Skeletal muscle satellite cell (primary cell): ENCODE data around the gene SORCS2.
A peak's percentile ranks its signal among the peaks of the same experiment; 100 is the strongest.

ENCODE experiments used
- H3K27me3 ChIP-seq: 2 replicates; pipeline ENCODE4 v1.7.0; 2013; ENCODE audit warnings: low read length; ENCODE audit not compliant: control insufficient read depth, insufficient read depth
- H3K36me3 ChIP-seq: 2 replicates; pipeline ENCODE4 v1.7.0; 2013; ENCODE audit warnings: mild to moderate bottlenecking, control low read depth, low read length; ENCODE audit not compliant: insufficient read depth
- H3K4me1 ChIP-seq: 2 replicates; pipeline ENCODE4 v1.7.0; 2013; ENCODE audit warnings: low read length; ENCODE audit not compliant: control insufficient read depth, insufficient read depth
- H3K4me2 ChIP-seq: 2 replicates; pipeline ENCODE4 v1.7.0; 2013; ENCODE audit warnings: mild to moderate bottlenecking, low read length
- H3K4me3 ChIP-seq: 2 replicates; pipeline ENCODE4 v1.7.0; 2013; ENCODE audit warnings: low read length
- H3K9ac ChIP-seq: 2 replicates; pipeline ENCODE4 v1.7.0; 2013; ENCODE audit warnings: mild to moderate bottlenecking, low read depth, low read length, moderate library complexity
- H3K9me3 ChIP-seq: replicated peaks from 2 replicates; pipeline ENCODE4 v1.7.0; 2013; ENCODE audit warnings: mild to moderate bottlenecking, control low read depth, low read length

The SORCS2 gene

DNA sequence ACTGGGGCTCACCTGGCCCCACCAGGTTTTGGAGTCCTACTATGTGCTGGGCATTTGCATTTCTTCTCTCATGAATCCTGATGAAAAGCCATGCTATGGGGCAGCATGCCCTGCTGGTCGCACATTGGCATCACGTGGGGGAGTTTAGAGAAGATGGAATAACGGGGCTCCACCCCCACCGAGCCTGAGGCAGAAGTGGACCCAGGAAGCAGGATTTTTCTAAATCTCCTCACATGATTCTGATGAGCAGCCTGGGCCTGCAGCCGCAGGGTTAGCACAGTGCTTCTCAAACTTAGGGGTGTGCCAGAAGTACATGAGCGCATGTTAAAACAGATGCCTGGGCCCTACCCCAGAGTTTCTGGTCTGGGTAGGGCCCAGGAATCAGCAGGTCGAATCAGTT lies 4.6 kb upstream of the SORCS2 start:
- Histone ChIP-seq H3K4me3 (no peak overlapping the region), H3K36me3 (no peaks in the 10 kb centered on the region), H3K9ac (no peak overlapping the region), H3K4me1 (no peaks in the 10 kb centered on the region), H3K9me3 (no peaks in the 10 kb centered on the region), H3K4me2 (no peak overlapping the region), H3K27me3 (peaks cover 50% of the 10 kb centered on the region)

DNA sequence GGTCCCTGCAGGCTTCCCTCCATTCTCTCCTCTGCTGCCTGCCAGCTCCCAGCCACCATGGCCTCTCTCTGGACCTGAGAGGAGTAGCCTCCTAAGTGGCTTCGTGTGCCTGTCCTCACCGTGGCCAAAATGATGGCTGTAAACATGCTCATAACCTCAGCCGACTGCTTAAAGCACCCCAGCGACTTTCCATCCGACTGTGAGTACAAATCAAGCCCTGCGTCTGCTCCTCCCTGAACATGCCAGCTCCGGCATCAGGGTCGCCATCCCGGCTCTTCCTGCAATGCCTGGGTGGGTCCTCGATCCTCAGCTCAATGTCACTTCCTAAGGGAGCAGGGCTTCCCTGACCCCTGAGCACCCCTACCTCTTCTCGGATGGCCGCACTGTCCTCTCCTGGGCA lies 3.3 kb upstream of the SORCS2 start:
- Histone ChIP-seq H3K9me3 (no peaks in the 10 kb centered on the region), H3K36me3 (no peaks in the 10 kb centered on the region), H3K27me3 (peaks cover 59% of the 10 kb centered on the region), H3K4me3 (no peak overlapping the region), H3K4me1 (peaks cover 7% of the 10 kb centered on the region), H3K9ac (no peak overlapping the region), H3K4me2 (no peak overlapping the region)

DNA sequence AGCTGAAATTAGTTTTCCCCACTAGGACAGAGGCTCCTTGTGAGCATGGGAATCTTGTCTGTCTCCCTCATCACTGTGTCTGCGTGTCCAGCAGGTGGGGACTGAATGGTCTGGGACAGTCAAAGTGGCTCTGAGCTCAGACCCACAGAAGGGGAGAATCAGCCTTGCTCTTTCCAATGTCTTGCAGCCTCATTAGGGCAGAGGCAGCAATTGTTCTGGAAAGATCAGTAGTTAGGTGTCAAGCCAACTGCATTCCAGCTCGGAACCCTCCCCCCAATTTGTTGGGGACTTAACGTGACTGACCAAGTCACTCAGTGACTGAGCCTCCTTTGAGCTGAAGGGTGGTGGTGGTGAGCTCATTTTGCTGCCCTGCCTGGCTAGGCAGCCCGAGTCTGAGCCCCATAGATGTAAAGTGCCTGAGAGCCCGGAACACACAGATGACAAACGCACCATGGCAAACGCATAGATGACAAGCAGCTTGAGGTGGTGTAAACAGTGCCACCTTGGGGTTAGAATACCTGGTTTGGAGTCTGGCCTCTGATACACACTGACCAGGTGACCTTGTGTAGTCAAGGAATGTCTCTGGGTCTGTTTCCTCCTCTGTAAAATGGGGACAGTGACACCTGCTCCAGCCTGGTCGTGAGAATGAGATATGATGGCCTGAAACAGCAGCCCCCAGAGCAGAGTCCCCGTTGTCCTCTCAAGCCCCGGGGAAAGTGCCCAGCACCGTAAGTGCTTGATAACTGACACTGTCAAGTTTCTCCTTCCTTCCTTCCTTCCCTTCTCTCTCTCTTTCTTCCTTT lies 2.7 kb upstream of the SORCS2 start:
- Histone ChIP-seq H3K27me3 (peaks cover 65% of the 10 kb centered on the region), H3K9me3 (no peaks in the 10 kb centered on the region)

DNA sequence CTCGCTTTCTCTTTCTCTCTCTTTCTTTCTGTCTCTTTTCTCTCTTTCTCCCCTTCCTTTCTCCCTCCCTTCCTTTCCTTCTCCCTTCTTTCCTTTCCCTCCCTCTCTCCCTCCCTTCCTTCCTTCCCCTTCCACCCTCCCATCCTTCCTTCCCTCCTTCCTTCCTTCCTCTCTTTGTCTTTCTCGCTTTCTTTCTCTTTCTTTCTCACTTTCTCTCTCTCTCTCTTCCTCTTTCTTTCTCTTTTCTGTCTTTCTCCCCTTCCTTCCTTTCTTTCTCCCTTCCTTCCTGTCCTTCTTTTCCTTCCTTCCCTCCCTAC lies 2.1 kb upstream of the SORCS2 start:
- Histone ChIP-seq H3K4me1 (peaks cover 7% of the 10 kb centered on the region), H3K27me3 (peaks cover 70% of the 10 kb centered on the region), H3K9me3 (no peaks in the 10 kb centered on the region)

More for the DNA sequence above, 2.7 kb upstream of the SORCS2 start:
- H3K4me2 ChIP-seq, result no peak overlapping the region
- H3K4me1 ChIP-seq, result peaks cover 7% of the 10 kb centered on the region
- H3K36me3 ChIP-seq, result no peaks in the 10 kb centered on the region
- no peak overlapping the region for H3K9ac ChIP-seq
- no peak overlapping the region for H3K4me3 ChIP-seq

DNA sequence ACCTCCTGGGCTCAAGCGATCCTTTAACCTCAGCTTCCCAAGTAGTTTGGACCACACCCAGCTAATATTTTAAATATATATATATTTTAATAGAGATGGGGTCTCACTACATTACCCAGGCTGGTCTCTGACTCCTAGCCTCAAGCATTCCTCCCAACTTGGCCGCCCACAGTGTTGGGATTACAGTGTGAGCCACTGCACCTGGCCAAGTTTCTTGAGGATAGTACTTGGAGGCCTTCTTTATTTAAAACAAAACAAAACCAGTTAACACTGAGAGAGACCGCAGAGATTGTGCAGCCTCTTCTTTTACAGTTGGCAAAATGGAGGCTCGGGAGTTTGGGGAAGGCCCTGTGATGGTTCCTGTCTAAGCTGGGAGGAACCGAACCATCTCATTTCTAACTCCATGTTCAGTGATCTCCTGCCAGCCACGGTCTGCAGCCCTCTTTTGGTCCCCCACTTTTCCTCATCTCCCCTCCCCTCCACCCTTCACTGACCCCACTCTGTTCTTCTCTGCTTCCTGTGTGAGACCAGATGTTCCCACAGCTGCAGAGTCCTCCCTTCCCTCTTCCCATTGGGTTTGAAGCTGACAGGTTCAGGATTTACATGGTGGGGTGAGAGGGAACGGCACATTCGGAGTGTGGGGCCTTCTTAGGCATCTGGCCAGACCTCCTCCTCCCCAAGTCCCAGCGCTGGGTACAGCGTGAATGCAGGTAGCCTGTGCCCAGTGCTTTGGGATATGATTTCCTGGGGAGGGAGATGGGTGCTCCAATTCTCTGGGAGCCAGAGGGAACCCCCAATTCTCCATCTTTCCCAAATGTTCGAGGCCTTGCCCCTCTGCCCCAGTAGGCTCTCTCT lies 1.4 kb upstream of the SORCS2 start:
- no peaks in the 10 kb centered on the region for H3K9me3 ChIP-seq
- no peak overlapping the region for H3K4me3 ChIP-seq
- H3K27me3 ChIP-seq, result peaks cover 77% of the 10 kb centered on the region
- no peaks in the 10 kb centered on the region for H3K36me3 ChIP-seq
- no peak overlapping the region for H3K9ac ChIP-seq
- H3K4me1 ChIP-seq, result peaks cover 7% of the 10 kb centered on the region
- no peak overlapping the region for H3K4me2 ChIP-seq

More for the DNA sequence above, 2.1 kb upstream of the SORCS2 start:
- Histone ChIP-seq H3K36me3 (no peaks in the 10 kb centered on the region), H3K4me2 (no peak overlapping the region), H3K9ac (no peak overlapping the region), H3K4me3 (no peak overlapping the region)

DNA sequence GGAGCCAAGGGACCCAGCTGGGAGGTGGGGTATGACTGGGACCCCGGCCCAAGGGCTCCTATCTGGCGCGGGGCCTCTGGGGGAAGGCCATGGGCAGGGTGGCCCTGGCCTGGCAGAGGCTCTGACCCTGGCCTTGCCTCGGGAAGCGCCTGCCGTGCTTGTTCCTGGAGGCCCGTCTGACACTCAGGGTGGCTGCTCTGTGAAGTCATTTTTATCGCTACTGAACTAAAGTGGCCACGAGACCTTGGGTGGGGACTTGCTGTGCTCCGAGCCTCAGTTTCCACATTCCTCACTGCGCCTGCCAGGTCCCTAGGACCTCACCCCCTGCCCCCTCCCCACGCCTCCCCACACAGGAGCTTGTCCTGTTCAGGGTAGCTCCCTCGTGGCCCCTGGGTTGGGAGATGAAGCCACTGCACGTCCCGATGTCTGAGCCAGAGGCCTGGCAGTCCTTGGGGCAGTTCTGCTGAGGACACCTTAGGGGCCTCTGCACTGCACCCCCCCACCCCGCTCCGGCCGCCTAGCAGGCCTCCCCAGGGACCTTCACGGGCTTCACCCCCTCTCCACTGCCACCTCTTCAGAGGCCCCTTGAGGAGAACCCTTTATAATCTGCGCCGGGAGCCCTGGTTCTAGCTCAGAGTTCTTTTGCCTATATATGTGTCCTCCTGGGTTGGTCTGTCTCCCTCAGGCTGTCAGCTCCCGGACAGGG lies 639 bp upstream of the SORCS2 start:
- H3K4me3 ChIP-seq, result no peak overlapping the region
- H3K36me3 ChIP-seq, result no peaks in the 10 kb centered on the region
- H3K27me3 ChIP-seq, result peaks cover 80% of the 10 kb centered on the region
- no peaks in the 10 kb centered on the region for H3K9me3 ChIP-seq
- peak overlapping the region; percentile 76 for H3K4me2 ChIP-seq
- H3K9ac ChIP-seq, result no peak overlapping the region
- peaks cover 7% of the 10 kb centered on the region for H3K4me1 ChIP-seq

DNA sequence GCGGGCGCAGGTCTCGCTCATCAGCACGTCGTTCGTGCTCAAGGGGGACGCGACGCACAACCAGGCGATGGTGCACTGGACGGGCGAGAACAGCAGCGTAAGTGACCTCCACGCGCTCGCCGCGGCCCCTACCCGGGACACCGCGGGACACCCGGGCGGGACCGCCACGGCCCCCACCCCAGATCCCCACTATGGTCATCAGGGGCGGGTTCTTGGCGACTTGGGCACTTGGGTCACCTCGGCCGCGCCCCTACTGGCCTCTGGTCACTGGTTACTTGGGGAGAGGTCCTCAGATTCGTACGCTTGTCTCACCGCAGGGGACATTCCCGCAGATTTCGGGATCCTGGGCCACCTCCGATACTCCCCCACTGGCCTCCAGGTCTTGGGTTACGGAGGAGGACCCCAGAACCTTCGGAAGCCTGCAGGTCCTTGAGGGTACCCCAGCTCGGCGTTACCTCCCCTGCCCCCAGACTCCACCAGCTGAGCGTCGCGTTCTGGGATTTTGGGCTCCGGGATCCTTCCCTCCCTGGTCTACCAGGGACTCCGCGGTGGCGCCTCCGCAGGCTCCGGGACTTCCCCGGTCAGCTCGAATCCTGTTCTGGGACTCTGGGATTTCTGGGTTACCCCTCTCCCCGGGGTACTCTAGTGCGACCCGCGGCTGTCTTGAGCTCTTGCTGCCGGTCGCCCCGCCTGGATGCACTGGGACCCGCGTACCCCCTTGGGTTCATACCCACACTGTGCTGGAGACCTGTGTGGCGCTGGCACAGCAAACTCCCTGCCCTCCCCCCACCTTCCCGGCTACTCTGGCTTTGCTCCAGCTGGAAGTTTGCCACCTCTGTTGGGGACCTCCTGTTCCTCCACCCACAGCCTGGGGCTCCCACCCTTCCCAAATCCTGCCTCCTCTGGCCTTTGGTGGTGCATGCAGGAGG lies 956 bp downstream of the SORCS2 start:
- Histone ChIP-seq H3K27me3 (peaks cover 70% of the 10 kb centered on the region), H3K9ac (no peak overlapping the region), H3K4me2 (peak overlapping the region; percentile 76), H3K9me3 (no peaks in the 10 kb centered on the region), H3K4me1 (peaks cover 7% of the 10 kb centered on the region), H3K36me3 (no peaks in the 10 kb centered on the region), H3K4me3 (peak overlapping the region; percentile 63)

DNA sequence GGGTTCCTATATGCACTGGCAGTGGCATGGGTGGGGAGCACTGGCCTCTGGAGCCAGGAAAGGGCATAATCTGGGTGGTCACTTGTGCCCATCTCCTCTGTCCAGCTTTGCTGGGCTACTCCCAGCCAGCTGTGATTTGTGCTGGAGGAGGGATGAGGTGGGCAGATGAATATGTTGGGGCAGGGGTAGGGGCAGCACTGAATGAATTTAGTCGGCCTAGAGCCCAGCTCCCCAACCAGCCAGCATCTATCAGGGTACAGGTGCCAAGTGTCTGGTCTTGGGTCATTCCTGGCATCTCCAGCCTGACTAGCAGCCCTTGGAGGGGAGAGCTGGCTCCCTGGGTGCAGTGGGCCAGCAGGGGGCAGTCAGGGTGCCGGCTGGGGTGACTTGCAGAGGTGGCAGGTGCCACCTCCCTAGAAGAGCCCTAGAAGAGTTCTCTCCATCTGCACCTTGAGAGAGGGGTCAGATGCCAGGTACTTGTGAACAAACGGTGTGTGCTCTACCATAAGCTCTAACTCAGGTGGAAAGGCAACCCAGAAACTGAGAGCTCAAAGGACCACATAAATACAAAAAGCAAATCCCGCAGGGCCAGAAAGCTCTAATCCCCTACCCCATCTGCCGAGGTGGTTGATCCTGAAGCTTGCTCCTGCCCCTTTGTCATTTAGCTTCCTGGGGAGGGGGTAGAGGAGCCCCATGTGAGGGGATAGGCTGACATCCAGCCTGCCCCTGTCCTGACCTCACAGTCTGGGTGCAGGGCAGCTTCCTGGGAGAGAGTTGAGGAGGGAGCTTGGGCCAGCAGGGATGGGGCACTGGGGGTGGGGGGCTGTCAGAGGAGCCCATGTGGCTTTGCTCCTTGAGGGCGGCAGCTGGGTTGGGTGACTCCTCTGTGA lies 2.2 kb downstream of the SORCS2 start:
- no peak overlapping the region for H3K9ac ChIP-seq
- peaks cover 7% of the 10 kb centered on the region for H3K4me1 ChIP-seq
- no peak overlapping the region for H3K4me3 ChIP-seq
- no peaks in the 10 kb centered on the region for H3K9me3 ChIP-seq
- peaks cover 58% of the 10 kb centered on the region for H3K27me3 ChIP-seq
- no peaks in the 10 kb centered on the region for H3K36me3 ChIP-seq
- H3K4me2 ChIP-seq, result no peak overlapping the region

DNA sequence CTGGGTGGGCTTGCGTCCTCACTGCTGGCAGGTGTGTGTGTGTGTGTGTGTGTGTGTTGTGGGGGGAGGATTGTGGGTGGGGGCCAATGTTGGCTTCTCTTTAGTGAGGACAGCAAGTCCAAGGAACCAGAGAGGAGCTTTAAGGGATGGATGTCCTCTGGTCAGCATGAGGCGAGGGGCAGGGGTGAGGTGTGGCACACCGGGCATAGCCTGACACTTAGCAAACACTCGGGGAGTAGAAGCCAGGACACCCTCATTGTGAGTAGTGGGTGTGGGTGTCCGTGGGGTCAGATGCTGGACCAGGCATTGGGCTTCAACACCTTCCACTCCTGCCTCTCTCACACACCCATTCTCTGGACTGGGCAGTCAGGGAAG lies 2.8 kb downstream of the SORCS2 start:
- H3K36me3 ChIP-seq, result no peaks in the 10 kb centered on the region
- H3K9ac ChIP-seq, result no peak overlapping the region
- H3K4me3 ChIP-seq, result no peak overlapping the region
- no peak overlapping the region for H3K4me2 ChIP-seq
- no peaks in the 10 kb centered on the region for H3K9me3 ChIP-seq
- H3K4me1 ChIP-seq, result peaks cover 7% of the 10 kb centered on the region
- peaks cover 51% of the 10 kb centered on the region for H3K27me3 ChIP-seq

DNA sequence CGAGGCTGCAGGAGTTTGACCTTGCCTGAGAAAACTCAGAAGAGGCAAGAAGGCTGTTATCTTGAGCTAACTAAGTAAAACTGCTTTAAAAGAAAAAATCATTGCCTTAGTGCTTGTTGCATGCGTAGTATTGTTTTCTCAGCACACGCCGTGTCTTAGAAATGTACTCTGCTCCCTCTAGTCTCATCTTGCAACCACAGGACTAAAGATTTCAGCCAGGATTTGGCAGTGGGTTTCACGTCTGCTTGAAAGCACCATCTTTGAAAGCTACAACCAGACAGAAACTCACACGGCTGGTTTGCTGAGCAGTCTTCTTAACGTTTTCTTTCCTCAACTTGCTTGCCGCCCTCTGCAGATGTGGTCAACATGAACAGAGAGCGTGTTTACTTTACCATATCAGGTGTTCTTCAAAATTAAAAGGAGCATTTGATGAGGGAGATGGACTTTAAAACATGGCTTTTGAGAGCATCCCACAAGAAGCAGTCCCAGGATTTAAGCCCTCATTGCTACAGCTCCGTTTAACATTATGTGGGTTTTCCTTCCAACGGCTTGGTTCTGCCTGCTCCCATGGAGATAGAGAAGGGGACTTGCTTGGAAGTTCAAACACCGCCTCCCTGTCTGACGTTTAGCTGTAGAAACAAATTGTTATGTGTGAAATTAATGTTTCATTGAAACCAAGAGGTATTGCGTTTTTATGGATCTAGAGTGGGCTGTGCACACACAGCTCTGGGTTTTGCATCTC lies 3.4 kb downstream of the SORCS2 start:
- Histone ChIP-seq H3K27me3 (peaks cover 47% of the 10 kb centered on the region), H3K9me3 (no peaks in the 10 kb centered on the region), H3K36me3 (no peaks in the 10 kb centered on the region), H3K4me1 (peaks cover 7% of the 10 kb centered on the region), H3K4me2 (no peak overlapping the region), H3K4me3 (no peak overlapping the region), H3K9ac (no peak overlapping the region)
